Measurements from ENCODE around the gene PNLIPRP2.

GRCh38 chr10:116648903-116649302 lies 28.1 kb downstream of the PNLIPRP2 start:
- TF ChIP-seq CTCF (IDR thresholded peaks at IDR 0.05; ENCODE audit: insufficient read depth, low read length, poor library complexity, severe bottlenecking) (no peak), EZH2phosphoT487 (conservative IDR thresholded peaks at IDR 0.05; ENCODE audit: low read length) (no peak)
